Stimulated activated CD8-positive, alpha-beta memory T cell treated with anti-CD3 and anti-CD28 coated beads, Interleukin-12 subunit alpha, Interleukin-12 subunit beta, amount 100 ng/mL, for 24 hours (primary cell): ENCODE data around the gene OR51B4.
"Not testable (repeated sequence)": the region's sequence is repeated elsewhere in the genome, so short reads cannot be mapped to it uniquely, and the experiment has no call there.

Experiments
- DNase-seq: peaks from one replicate; pipeline ENCODE4 v3.0.0-alpha.2; 2020; ENCODE audit errors: extremely low read depth

Gene OR51B4

DNA sequence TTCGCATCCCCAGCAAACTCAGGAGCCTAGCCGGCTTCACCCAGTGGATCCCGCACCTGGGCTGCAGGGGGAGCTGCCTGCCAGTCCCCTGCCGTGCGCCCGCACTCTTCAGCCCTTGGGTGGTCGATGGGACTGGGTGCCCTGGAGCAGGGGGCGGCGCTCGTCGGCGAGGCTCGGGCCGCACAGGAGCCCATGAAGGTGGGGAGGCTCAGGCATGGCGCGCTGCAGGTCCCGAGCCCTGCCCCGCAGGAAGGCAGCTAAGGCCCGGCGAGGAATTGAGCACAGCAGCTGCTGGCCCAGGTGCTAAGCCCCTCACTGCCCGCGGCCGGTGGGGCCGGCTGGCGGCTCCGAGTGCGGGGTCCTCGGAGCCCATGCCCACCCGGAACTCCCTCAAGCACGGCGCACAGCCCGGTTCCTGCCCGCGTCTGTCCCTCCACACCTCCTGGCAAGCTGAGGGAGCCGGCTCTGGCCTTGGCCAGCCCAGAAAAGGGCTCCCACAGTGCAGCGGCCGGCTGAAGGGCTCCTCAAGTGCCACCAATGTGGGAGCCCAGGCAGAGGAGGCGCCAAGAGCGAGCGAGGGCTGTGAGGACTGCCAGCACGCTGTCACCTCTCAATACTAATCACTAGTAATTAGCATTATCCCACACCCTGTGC is 7.3 kb downstream of the OR51B4 start:
- not testable (repeated sequence) for DNase-seq

DNA sequence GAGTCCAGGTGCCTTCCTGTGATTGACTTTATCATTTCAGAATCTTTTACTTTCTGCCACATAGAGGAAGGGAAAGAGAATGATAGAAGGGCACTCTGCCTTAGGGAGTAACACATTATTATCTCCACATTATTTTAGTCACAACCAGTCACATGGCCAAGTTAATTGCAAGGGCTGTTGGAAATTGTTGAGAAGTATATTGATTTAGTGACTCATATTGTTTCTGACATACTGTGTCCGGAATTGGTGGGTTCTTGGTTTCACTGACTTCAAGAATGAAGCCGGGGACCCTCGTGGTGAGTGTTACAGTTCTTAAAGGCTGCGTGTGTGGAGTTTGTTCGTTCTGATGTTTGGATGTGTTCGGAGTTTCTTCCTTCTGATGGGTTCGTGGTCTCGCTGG is 8.7 kb downstream of the OR51B4 start:
- no peak for DNase-seq

DNA sequence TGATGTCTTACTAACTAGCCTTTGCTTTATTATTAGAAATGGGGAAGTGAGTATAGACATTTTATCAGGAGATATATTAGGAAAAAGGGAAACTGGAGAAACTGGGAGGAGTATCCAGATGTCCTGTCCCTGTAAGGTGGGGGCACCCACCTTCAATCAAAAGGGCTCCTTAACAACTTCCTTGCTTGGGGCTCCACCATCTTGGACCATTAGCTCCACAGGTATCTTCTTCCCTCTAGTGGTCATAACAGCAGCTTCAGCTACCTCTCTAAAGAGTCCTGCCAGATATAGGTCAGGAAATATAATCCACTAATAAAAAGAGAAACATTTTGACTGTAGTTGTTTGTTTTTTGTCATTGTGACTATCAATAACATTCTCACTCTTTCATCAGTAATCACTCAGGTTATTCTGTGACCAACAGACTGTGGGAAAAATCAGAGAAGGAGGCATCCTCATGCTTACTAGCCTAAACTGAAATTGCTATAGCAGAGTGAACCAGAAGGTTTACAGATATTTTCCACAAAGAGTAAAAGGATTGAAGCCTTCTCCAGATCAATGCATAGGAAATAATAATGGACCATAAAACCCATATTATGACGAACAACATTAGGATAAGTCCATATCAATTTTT is 10.4 kb downstream of the OR51B4 start:
- no peak for DNase-seq

DNA sequence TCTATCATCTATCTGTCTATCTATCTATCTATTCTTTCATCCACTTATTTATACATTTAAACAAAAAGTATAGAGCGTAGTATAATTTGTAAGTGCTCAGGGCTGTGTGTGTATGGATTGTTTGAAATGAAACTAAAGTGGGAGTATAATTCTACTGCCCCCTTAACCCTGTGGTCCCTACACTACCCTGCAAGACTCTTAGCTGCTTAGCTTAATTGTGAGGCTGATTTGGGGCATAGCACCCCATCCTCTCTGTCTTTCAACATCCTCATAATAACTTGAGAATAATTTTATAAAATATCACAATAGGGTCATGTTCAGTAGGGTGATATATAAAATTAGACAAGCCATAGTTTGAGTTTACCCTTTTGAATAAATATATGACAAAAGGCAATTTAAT is 11.6 kb downstream of the OR51B4 start:
- no peak for DNase-seq

DNA sequence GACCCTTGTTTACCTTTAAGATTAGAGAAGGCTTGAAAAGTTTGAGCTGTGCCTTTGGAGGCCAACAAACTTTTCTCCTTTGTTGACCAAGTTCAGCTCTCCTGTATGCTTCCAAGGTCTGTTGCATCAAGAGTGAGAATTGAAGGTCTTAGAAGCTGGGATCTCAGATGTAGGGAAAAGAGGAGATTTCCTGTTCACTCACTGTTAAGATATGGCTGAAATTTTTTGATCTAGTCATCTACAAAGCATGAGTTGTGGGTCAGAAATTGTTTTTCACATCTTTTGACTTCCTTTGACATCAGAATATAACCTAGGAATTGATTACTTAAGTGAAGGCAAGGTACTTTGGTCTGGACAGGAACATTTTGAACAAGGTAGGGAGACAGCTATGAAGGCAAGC is 12.1 kb downstream of the OR51B4 start:
- no peak for DNase-seq

DNA sequence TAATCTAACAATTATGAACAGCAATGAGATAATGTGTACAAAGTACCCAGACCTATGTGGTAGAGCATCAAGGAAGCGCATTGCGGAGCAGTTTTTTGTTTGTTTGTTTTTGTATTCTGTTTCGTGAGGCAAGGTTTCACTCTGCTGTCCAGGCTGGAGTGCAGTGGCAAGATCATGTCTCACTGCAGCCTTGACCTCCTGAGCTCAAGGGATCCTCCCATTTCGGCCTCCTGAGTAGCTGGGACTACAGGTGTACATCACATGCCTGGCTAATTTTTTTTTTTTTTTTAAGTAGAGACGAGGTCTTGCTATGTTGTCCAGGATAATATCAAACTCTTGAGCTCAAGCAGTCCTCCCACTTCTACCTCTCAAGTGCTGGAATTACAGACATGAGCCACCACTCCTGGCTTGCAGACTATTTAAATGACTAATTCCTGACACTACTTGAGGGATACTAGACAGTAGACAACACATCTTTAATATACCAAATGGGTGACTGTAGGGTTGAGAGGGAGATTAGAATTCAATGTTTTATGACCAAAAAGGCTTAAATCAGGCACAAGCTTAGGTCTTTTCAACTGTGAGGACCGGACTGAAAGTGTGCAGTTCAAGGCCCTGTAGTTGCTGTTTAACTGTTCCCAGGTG is 12.7 kb downstream of the OR51B4 start:
- no peak for DNase-seq

DNA sequence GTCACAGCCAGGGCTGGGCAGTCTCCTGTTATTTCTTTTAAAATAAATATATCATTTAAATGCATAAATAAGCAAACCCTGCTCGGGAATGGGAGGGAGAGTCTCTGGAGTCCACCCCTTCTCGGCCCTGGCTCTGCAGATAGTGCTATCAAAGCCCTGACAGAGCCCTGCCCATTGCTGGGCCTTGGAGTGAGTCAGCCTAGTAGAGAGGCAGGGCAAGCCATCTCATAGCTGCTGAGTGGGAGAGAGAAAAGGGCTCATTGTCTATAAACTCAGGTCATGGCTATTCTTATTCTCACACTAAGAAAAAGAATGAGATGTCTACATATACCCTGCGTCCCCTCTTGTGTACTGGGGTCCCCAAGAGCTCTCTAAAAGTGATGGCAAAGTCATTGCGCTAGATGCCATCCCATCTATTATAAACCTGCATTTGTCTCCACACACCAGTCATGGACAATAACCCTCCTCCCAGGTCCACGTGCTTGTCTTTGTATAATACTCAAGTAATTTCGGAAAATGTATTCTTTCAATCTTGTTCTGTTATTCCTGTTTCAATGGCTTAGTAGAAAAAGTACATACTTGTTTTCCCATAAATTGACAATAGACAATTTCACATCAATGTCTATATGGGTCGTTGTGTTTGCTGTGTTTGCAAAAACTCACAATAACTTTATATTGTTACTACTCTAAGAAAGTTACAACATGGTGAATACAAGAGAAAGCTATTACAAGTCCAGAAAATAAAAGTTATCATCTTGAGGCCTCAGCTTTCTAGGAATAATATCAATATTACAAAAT is 13.4 kb downstream of the OR51B4 start:
- no peak for DNase-seq

DNA sequence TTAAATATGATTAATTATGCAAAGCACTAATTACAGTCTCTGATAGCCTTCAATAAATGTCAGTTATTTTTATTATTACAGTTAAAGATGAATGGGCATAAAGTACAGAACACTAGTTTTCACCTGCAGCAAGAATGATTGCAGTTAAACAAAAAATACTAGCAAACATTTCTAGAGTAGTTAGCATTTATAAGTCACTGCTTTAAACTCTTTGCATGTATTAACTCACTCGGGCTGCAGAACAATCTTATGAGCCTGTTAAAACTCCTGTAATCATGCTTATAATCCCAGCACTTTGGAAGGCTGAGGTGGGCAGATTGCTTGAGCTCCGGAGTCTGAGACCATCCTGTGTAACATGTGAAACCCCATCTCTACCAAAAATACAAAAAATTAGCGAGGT is 14.8 kb downstream of the OR51B4 start:
- DNase-seq, result no peak

DNA sequence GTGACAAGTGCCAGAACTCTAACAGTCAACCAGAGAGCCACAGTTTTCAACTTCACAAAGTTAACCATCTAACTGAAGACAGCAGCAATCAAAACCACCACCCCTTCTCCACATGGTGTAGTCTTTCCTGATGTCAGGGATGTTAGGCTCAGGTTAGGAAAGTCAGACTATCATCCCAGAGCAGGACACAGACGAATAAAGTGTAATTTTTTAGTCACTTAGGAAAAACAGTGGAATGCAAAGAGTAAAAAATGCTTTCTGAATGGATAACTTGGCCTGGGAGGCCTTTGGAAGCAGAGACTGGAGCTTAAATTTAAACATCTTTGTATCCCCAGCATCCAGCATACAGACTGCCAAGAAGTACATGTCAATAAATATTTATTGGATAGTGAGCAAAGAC is 15.4 kb downstream of the OR51B4 start:
- DNase-seq, result no peak

DNA sequence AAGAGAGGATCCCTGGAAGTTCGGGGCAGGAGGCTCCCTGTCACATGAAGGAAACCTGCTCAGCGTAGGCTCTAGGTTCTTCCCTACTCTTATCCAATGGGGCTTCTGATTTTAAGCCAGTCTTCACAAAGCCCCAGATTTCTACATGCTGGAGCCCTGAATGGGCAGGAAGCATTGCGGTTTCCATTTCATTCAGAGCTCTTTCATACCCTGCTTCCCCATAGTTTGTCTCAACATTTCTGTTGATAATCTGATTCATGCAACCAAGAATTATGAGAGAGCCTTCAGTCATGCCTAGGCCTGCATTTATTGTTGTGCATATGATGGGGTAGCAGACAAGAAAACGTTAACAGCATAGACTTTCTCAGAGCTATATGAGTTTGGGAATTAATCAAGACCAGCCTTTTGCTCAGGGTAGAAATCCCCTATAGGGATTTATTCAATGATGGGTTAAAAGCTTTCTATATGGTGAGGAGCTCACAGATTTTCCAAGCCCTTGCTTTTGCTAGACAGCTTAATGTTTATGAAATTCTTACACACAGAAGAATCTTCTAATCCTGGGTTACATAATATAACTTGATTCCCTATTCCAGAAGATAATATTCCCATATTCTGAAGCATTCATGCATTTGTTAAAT is 15.9 kb downstream of the OR51B4 start:
- DNase-seq, result no peak

DNA sequence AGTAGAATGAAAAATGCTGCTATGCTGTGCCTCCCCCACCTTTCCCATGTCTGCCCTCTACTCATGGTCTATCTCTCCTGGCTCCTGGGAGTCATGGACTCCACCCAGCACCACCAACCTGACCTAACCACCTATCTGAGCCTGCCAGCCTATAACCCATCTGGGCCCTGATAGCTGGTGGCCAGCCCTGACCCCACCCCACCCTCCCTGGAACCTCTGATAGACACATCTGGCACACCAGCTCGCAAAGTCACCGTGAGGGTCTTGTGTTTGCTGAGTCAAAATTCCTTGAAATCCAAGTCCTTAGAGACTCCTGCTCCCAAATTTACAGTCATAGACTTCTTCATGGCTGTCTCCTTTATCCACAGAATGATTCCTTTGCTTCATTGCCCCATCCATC is 17.1 kb downstream of the OR51B4 start:
- DNase-seq, result no peak

DNA sequence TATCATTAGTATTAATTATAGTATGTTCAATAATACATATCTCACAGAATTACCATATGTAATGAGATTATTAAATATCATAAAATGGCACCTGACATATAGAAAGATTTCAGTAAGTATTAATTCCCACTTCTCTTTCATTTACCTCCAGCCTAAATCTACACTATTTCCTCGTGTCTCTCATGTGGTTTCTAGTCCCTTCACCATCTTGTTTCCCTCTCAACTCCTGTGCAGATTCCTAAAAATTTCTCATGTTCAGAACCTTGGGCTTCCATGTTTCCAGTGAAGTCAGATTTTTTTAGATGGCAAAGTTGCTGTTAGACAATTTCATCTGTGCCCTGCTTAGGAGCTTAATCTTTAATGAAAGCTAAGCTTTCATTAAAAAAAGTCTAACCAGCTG is 17.9 kb downstream of the OR51B4 start:
- DNase-seq, result no peak

DNA sequence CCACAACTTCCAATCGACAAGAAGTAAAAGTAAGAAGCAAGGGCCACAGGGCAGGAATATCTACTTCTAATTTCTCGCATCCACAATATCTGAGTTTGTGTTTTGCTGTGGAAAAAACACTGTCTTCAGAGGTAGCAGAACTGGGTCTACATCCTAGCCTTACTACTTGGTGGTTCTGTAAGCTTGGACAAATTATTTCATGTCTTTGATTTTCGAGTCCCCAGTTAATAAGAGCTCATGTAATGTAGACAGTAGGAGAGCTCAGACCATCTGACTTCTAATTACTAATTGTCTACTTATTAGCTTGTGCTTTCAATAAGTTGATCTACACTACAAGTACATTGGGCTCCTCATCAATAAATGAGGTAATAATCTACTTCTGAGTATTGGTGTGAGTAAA is 18.7 kb downstream of the OR51B4 start:
- no peak for DNase-seq

DNA sequence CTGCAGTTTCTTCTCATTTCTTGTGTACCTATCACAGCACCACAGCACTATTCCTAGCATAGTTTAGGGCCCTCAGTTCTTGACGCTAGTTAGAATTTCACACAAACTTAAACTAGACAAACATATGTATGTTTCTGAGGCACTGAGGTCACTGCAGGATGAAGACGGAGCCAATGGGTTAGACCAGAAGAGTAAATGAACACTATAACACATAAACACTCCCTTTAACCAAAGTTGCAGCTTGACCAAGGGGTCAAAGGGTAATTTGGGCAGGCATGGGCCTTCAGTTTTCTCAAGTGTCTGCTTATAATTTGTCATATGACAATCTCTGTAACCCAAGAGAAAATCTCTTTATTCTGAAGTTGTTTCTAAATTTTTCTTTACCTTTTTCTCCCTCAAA is 19.1 kb downstream of the OR51B4 start:
- no peak for DNase-seq

DNA sequence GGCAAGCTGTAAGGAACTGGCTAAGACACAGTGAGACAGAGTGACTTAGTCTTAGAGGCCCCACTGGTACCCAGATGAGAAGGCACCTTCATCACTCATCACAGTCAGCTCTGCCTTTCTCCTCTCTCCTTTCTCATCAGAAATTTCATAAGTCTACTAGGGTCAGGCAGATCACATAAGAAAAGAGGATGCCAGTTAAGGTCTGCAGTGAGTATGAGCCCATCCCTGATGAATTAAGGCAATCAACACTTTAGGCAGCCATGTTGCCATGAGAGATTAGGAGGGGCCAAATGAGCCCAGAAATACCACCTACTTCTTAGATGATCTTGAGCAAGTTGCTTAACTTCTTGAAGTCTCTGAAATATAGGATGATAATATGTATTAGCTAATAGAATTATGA is 20.1 kb downstream of the OR51B4 start:
- no peak for DNase-seq

DNA sequence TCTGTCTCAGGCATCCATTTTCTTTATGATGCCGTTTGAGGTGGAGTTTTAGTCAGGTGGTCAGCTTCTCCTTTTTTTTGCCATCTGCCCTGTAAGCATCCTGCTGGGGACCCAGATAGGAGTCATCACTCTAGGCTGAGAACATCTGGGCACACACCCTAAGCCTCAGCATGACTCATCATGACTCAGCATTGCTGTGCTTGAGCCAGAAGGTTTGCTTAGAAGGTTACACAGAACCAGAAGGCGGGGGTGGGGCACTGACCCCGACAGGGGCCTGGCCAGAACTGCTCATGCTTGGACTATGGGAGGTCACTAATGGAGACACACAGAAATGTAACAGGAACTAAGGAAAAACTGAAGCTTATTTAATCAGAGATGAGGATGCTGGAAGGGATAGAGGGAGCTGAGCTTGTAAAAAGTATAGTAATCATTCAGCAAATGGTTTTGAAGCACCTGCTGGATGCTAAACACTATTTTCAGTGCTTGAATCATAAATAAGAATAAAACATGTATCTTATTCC is 21.1 kb downstream of the OR51B4 start:
- no peak for DNase-seq

DNA sequence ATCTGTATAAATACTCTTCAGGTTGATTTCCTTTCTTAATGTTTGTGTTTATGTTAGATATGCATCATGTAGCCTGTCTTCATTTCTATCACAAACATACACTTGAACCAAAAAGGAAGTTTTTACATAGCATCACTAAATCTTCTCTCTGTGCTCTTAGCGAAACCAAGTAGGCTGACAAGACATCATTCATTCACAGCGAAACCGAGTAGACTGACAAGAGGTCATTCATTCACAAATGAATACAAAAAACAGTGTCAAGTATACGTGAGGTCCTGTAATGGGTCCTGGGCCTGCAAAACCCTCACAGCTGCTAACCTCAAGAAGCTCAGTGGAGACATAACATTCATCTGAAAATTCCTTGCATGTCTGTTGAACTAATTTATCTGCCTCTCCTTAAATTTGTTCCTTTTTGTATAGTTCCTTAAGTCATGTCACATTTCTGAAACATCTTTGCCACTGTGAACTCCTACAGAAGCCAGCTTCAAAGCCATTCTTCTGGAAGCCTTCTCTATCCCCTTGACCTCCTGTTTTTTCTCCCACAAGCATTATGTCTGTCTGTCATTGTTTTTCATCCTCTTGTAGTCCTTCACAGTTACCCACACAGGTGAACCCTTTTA is 22.2 kb downstream of the OR51B4 start:
- DNase-seq, result no peak

DNA sequence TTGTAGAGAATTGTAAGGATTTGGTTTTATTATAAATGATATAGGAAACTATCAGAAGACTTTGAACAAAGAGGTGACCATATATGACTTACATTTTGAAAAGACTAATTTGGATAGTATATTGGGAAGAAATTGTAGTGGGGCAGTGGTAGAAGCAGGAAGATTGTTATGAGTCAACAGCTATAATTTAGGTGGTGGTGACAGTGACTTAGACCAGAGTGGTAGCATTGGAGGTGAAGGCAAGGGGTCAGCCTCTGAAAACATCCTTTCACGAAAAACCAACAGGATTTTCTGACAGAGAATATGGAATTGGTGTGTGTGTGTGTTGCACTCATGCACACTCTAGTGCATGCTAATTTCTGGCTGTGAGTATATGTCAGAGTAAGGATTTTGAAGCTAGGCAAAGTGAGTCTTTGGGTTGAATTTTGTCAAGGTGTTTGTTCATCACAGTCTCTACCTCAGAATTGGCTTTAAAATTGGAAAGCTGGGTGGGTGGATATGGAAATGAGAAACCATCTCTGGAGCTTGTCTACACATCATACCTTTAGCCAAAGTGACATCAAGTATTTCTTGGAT is 23.9 kb downstream of the OR51B4 start:
- DNase-seq, result no peak

DNA sequence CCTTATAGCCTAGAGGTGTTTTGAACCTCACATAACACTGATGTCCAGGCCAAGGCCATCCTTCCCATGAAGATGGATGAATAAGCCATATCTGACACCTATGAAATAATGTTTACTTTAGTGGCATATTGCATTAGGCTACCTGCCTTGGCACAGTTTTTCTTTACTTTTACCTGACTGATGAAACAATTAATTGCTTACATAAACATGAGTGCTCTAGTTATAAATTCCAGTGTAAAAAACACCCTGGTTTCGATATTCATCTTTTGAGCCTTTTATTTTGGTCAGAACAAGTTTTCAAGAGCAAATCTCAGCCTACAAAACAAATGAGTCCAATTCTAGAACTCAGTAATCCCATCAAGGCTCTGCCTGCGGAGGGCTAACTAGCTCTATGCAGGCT is 25.0 kb downstream of the OR51B4 start:
- DNase-seq, result no peak

DNA sequence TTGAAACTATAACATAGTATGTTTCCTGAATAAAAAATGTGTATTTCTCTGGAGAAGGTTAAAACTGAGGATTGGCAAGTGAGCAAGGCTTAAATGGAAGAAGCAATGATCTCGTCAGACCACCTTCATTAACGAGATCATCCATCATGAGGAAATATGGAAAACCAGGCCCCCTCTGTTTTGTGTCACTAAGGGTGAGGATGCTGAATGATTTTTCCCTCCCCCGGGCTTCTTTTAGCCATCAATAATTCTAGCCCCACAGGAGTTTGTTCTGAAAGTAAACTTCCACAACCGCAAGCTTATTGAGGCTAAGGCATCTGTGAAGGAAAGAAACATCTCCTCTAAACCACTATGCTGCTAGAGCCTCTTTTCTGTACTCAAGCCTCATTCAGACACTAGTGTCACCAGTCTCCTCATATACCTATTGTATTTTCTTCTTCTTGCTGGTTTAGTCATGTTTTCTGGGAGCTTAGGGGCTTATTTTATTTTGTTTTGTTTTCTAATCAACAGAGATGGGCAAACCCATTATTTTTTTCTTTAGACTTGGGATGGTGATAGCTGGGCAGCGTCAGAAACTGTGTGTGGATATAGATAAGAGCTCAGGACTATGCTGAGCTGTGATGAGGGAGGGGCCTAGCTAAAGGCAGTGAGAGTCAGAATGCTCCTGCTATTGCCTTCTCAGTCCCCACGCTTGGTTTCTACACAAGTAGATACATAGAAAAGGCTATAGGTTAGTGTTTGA is 26.2 kb downstream of the OR51B4 start:
- no peak for DNase-seq
